IPS-18c (cell line): ENCODE measurements around the gene SLC11A1.
A peak's percentile ranks its signal among the peaks of the same experiment; 100 is the strongest.

Experiments
- H3K4me3 ChIP-seq: 2 replicates; pipeline ENCODE4 v1.7.0; 2013; ENCODE audit warnings: low read depth, mild to moderate bottlenecking, low read length, moderate library complexity; ENCODE audit not compliant: insufficient read depth
- H3K9me3 ChIP-seq: one replicate; pipeline ENCODE4 v1.6.1; 2013; ENCODE audit warnings: mild to moderate bottlenecking, low read length, moderate library complexity; ENCODE audit not compliant: control insufficient read depth, insufficient read depth

The SLC11A1 gene

DNA sequence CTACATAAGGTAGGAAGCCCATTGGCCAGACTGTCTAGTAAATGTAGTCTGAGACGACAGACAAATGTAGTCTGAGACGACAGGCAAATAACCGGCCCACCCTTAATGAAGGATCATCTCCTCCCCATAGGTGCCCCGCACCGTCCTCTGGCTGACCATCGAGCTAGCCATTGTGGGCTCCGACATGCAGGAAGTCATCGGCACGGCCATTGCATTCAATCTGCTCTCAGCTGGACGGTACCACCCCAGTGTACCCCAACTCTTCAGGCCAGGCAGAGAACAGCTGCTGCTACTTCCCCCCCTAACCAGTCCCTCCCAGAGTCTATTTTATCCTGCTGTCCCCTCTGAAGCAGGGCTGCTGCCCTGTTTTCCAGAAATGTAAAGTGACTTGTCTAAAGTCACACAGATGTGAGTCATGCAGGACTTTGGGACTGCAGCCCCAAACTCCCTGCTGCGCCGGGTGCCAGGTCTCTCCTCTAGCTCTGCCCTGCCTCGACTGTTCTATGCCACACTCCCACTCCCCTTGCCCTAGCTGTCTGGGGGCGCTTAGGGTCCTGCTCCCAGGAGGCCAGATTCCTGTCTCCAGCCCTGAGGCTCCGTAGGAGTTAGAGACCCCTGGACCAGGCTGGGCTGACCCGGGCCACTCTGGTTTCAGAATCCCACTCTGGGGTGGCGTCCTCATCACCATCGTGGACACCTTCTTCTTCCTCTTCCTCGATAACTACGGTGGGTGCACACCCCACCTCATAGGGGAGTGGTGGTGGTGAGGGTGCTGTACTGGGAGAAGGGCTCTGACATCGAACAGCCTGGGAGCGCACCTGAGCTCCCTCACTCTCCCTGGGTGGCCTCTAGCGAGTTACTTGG is 4.7 kb downstream of the SLC11A1 start:
- no peaks in the 10 kb centered on the region for H3K9me3 ChIP-seq
- H3K4me3 ChIP-seq, result peak overlapping the region; percentile 82

- H3K9me3 ChIP-seq, result no peaks in the 10 kb centered on the region
- H3K4me3 ChIP-seq, result peak overlapping the region; percentile 82
Measured at GRCh38 chr2:218387369-218388194, 5.5 kb downstream of the SLC11A1 start.

- Histone ChIP-seq H3K9me3 (no peaks in the 10 kb centered on the region), H3K4me3 (no peak overlapping the region)
Measured at GRCh38 chr2:218389333-218390150, 7.5 kb downstream of the SLC11A1 start.

- no peak overlapping the region for H3K4me3 ChIP-seq
- no peaks in the 10 kb centered on the region for H3K9me3 ChIP-seq
Measured at GRCh38 chr2:218391202-218391601, 9.1 kb downstream of the SLC11A1 start.

DNA sequence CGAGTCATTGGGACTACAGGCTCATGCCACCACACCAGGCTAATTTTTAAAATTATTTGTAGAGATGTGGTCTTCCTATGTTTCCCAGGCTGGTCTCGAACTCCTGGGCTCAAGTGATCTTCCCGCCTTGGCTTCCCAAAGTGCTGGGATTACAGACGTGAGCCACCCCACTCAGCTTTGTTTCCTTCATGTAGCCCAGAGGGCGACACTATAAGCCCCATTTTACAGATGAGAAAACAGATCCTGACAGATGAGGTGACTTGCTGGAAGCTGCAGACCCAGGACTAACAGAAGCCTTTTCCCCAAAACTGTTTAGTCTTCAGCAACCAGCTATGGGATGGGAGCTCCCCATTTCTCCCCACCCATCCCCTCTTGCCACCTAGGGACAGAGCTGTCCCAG is 10.4 kb downstream of the SLC11A1 start:
- Histone ChIP-seq H3K4me3 (no peak overlapping the region), H3K9me3 (no peaks in the 10 kb centered on the region)

- no peak overlapping the region for H3K4me3 ChIP-seq
- peaks cover 2% of the 10 kb centered on the region for H3K9me3 ChIP-seq
Measured at GRCh38 chr2:218392891-218393462, 10.9 kb downstream of the SLC11A1 start.

DNA sequence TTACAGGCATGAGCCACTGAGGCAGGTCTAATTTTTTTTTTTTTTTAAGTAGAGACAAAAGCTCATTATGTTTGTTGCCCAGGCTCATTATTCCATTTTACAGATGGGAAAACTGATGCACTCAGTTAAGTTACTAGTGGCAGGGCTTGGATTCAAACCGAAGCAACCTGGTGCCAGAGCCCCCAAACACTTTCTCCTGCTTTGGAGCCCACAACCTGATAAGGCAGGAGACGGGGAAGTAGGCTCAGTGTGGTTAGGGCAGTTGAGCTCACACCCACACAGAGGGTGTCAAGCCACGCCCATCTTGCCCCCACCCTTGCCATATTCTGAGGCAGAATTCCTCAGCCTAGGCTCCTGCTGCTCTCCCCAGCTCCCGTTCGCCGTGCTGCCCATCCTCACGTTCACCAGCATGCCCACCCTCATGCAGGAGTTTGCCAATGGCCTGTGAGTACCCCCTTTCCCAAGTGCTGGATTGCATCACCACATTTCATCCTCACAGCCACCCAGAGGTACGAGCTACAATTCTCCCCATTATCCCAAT is 11.7 kb downstream of the SLC11A1 start:
- H3K9me3 ChIP-seq, result peaks cover 2% of the 10 kb centered on the region
- no peak overlapping the region for H3K4me3 ChIP-seq

GRCh38 chr2:218394298-218395089 is 12.4 kb downstream of the SLC11A1 start:
- H3K9me3 ChIP-seq, result peaks cover 2% of the 10 kb centered on the region
- H3K4me3 ChIP-seq, result no peak overlapping the region

DNA sequence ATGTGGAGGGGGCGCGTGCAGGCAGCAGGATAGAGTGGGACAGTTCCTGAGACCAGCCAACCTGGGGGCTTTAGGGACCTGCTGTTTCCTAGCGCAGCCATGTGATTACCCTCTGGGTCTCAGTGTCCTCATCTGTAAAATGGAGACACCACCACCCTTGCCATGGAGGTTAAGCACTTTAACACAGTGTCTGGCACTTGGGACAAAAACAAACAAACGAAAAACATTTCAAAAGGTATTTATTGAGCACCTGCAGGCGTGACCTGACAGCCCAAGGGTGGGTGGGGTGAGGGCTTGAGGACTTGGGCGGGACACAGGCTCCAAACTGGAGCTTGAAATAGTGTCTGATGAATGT is 13.0 kb downstream of the SLC11A1 start:
- Histone ChIP-seq H3K4me3 (no peak overlapping the region), H3K9me3 (peaks cover 2% of the 10 kb centered on the region)

- peak overlapping the region; percentile 96 for H3K4me3 ChIP-seq
- H3K9me3 ChIP-seq, result peaks cover 2% of the 10 kb centered on the region
Measured at GRCh38 chr2:218395456-218395825, 13.4 kb downstream of the SLC11A1 start.

GRCh38 chr2:218395826-218396687 is 14.0 kb downstream of the SLC11A1 start:
- peaks cover 2% of the 10 kb centered on the region for H3K9me3 ChIP-seq
- H3K4me3 ChIP-seq, result peak overlapping the region; percentile 96

DNA sequence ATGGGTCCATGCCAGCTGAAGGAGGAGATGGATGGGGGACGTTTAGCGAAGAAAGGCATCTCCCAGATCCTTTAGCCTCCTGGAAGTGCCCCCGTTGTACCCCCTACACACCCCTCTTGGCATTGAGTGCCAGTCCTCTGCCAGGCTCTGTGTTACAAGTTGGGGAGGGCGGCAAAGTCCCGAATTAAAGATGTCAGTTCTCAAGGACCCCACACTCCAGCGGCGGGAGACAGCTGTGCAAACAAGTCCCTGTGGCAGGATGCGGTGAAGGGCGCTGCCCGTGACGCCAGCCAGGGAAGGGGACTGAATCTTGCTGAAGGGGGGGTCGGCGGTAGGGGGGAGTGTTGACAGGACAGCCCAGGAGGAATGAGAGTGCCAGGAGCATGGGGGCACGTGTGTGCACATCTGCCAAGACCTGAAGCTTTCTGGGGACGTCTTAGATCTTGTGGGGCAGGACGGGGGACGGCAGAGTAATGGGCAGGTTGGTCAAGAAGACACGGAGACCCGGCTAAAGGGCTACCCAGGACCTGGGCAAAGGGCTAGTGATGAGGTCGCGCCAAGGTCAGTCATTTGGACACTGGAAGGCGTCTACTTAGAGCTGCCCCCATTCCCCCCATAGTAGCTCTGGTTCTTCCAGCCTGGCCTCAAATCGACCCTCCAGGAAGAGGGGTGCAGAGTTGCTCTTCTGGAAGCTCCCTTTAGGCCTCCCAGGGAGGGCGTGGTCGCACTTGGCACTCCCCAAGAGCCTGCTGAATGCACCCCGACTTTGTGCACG is 14.8 kb downstream of the SLC11A1 start:
- peak overlapping the region; percentile 96 for H3K4me3 ChIP-seq
- H3K9me3 ChIP-seq, result peaks cover 2% of the 10 kb centered on the region

GRCh38 chr2:218397463-218397819 is 15.4 kb downstream of the SLC11A1 start:
- H3K9me3 ChIP-seq, result peaks cover 2% of the 10 kb centered on the region
- H3K4me3 ChIP-seq, result peak overlapping the region; percentile 96

- H3K4me3 ChIP-seq, result peak overlapping the region; percentile 96
Measured at GRCh38 chr2:218397820-218398436, 15.9 kb downstream of the SLC11A1 start.

More at GRCh38 chr2:218397820-218398436, 15.9 kb downstream of the SLC11A1 start:
- peaks cover 2% of the 10 kb centered on the region for H3K9me3 ChIP-seq
